ENCODE data around the gene NADSYN1.

The NADSYN1 gene

DNA sequence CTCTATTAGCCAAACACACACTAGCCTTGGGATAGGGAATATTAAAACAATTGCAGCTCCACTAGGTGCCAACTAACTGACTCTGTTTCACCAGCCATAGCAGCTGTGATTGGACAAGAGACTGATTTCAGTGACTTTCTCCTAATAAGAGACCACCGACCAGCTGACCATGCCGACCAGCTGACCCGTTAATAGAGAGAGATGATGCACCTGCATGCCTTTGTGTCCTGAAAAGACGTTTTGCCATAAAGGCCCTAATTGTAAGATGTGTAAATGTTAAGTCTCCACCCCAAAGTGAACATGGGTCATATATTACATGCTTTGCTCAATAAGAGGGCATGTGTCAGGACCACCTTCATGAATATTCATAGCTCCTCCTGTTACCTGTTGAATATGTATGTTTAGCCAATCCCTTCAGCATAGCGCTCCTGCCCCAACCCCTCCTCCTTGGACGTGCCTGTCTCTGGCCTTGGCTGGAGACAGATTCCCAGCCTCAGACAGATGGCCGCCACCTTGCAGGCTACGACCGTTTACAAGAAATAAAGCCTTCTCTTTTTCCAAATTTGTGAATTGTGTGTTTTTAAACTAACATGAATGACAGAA lies 1.3 kb upstream of the NADSYN1 start:
- DNase-seq = peak; percentile 62

GRCh38 chr11:71452199-71453036 lies 585 bp upstream of the NADSYN1 start:
- DNase-seq = no peak

- DNase-seq = no peak
Observed at GRCh38 chr11:71453918-71454304, 908 bp downstream of the NADSYN1 start.

DNA sequence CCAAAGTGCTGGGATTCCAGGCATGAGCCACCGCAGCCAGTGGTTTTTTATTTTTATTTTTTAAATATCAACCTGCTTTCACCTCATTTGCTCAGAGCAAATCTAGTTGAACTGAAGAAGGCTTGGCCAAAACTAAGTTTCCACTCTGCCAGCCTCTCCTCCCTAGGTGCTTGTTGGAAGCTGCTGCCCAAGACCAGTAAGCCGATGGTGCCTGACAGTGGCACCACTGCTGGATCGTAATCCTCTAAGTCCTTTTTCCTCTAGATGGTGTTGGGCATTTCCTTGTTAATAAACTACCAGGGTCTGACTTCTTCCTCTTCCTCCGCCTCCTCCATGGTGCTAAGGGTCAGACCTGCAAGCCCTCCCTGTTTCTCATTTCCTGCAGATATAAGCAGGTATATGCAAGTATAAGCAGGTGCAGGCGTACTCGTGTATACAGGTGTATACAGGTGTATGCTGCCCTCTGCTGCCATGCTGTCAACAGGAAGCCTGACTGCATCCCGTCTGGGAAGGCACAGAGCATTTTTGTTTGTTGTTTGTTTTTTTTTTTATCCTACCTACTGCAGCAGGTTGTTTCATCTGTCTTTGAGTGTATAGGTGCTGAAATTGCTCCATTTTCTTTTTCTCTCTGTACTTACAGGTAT lies 1.6 kb downstream of the NADSYN1 start:
- DNase-seq = no peak

DNA sequence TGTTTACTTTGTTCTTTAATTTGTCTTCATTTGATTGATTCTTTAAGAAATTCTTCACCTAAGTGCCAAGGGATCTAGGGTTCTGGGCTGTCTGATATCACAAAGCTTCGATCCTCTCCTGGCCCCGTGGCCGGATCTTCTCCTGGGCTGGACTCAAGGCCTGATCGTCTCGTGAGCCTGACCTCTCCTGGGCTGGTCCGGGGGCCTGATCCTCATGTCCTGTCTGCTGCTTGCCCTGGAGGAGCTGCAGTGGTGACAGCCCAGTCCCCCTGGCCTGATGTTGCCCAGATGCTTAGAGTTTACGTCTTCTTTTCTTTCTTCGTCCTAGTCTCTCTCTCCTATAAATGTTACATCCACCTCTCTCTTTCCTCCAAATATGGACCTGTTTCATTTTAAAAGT lies 3.3 kb downstream of the NADSYN1 start:
- no peak for DNase-seq

- no peak for DNase-seq
Observed at GRCh38 chr11:71456831-71457230, 3.8 kb downstream of the NADSYN1 start.

DNA sequence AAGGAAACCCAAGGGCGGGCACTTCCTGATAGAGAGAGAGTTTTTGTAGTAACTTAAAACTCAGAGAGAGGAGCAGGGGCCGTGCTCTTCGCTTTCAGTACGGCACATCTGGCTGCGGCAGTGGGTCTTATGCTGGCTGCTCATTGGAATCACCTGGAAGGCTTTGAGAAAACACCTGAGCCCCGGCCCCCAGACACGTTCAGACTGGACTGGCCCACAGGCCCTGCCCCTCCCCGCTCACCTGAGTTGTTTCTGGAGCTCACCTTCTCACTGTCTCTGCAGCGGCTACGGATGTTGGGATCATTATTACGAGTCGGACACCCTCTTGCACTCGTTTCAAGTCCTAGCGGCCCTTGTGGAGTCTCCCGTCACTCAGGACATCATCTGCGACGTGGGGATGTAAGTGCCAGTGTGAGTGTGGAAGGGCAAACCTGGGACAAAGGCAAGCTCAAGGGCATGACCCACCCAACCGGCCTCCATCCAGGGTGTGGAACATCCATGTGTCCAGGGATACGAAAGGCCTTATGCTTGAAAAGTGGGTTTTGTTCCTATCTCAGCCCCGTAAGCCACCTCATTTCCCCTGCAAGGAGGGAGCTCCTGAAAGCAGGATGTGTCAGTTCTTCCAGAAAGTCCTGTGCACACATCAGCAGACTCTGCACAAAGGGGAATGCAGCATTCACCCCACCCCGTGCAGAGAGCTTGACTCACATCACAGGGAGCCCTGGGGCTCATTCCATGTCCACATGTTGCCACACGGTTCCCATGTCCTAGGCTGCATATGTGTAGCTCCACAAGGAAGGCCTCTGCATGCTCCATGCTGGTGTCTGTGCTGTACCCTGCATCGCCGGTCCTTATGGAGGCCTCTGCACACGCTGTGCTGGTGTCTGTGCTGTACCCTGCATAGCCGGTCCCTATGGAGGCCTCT lies 5.4 kb downstream of the NADSYN1 start:
- peak; percentile 34 for DNase-seq

DNA sequence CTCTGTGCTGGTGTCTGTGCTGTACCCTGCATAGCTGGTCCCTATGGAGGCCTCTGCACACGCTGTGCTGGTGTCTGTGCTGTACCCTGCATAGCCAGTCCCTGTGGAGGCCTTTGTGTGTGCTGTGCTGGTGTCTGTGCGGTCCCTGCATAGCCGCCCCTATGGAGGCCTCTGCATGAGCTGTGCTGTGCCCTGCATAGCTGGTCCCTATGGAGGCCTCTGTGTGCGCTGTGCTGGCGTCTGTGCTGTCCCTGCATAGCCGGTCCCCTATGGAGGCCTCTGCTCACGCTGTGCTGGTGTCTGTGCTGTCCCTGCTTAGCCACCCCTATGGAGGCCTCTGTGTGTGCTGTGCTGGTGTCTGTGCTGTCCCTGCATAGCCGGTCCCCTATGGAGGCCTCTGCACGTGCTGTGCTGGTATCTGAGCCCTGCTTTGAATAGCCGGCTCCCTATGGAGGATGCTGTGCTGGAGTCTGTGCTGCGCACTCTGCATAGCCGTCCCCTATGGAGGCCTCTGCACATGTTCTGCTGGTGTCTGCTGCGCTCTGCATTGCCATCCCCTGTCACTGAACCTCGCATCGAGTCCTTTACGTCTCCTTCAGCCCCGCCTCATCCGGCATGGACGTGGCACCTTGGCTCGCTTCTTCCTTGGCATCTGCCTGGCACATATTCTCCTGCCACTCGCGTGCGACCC lies 6.2 kb downstream of the NADSYN1 start:
- peak; percentile 57 for DNase-seq

- DNase-seq = peak; percentile 47
Observed at GRCh38 chr11:71459767-71460320, 6.8 kb downstream of the NADSYN1 start.

DNA sequence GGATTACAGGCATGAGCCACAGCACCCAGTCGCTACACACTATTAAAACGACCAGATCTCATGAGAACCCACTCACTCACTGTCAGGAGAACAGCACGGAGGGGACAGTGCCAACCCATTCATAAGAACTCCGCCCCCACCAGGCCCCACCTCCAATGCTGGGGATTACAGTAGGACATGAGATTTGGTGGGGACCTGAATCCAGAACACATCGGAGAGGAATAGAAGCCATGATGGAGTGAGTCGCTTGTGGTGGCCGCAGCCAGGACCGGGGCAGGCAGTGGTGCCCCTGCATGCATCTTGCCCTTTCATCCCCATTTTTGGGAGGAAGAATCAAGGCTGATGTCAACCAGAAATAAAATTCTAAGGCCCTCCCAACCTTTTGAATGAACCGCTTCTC lies 8.7 kb downstream of the NADSYN1 start:
- DNase-seq = no peak

- no peak for DNase-seq
Observed at GRCh38 chr11:71462726-71463125, 9.7 kb downstream of the NADSYN1 start.

DNA sequence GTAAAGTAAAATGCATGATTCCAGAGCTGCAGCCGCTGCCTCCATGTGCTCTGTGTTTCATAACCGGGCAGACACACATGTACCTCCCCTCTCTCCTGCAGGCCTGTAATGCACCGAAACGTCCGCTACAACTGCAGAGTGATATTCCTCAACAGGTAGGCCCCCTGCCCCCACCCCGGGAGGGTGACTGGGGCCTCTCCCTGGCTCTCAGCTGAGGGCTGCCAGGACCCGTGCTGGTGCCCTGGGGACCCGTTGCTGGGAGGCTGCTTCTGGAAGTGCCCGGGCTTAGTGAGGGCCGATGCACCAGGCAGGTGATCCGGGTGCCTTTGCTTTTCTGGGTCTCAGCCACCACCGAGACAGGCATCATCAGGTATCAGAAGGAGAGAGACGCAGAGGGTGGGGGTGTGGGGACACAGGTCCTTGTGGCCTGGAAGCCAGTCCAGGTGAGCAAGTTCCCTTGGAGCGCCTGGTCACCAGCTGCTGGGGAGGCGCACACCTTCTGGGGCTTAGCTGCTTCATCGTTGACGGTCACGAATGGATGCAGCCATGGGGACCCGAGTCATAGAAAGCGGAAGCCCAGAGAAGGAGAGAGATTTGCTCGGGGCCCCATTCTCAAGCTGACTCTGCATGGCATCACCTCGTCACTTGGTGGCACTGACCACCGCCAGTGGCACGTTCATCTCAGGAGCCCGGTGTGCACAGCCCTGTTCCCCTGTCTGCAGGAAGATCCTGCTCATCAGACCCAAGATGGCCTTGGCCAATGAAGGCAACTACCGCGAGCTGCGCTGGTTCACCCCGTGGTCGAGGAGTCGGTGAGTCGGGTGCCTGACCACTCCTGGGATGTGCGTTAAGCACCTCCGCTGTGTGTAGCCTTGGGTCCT lies 10.6 kb downstream of the NADSYN1 start:
- no peak for DNase-seq

DNA sequence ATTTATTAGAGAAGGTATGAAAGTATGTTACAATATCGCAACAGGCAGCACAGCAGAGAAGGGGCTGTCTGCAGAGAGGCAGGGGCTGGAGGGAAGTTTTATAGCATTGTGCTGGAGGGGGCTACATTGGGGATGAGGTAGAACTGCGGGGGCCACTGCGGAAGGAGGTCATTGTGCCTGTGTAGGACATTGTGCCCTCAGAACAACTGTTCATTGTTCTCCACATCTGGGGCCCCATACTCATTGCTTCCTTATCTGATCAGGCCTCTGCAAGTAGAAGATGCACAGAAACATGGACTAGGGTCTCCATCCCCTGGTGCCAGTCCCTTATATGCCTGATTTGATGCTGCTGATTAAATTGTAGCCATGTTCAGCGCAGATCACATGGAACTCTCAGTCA lies 12.1 kb downstream of the NADSYN1 start:
- DNase-seq = no peak

- no peak for DNase-seq
Observed at GRCh38 chr11:71466358-71466757, 13.4 kb downstream of the NADSYN1 start.

GRCh38 chr11:71467164-71467563 lies 14.2 kb downstream of the NADSYN1 start:
- no peak for DNase-seq

DNA sequence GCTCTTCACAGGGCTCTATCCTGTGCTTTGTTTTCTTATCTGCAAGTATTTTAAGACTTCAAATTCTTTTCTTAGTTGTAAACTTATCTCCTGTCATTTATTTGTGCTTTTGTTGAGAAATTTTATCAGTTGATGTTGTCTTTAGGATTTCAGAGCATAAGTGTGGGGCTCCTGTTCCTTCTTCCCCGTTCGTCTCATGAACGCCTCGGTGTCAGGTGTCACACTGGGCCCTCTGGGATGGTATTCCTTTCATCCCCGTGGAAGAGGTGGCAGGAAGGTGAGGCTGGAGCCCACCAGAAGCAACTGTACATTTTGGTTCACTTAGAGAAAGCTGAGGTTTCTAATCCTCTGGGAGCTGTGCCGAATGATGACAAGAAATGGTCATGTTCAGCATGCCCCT lies 17.9 kb downstream of the NADSYN1 start:
- no peak for DNase-seq

DNA sequence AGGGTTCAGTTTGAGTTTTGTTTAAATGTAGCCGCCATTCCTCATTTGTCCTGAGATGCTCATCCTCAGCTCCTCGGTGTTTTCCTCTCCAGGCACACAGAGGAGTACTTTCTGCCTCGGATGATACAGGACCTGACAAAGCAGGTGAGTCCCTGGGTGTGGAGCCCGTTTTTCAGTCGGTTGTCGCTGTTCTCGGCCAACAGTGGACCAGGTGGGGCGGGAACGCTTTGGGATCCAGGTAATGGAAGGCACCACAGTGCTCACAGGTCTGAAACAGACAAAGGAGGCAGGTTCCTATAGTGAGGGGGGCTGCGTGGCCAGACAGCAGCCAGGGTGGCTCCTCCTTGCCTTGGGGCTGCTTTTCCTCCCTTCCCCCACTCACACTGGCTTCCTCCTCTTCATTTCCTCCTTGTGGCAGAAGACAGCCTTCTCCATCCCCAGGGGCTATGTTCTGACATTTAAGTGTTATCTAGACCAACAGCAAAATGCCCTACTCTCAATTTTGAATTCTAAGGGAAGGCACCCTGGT lies 19.4 kb downstream of the NADSYN1 start:
- no peak for DNase-seq

DNA sequence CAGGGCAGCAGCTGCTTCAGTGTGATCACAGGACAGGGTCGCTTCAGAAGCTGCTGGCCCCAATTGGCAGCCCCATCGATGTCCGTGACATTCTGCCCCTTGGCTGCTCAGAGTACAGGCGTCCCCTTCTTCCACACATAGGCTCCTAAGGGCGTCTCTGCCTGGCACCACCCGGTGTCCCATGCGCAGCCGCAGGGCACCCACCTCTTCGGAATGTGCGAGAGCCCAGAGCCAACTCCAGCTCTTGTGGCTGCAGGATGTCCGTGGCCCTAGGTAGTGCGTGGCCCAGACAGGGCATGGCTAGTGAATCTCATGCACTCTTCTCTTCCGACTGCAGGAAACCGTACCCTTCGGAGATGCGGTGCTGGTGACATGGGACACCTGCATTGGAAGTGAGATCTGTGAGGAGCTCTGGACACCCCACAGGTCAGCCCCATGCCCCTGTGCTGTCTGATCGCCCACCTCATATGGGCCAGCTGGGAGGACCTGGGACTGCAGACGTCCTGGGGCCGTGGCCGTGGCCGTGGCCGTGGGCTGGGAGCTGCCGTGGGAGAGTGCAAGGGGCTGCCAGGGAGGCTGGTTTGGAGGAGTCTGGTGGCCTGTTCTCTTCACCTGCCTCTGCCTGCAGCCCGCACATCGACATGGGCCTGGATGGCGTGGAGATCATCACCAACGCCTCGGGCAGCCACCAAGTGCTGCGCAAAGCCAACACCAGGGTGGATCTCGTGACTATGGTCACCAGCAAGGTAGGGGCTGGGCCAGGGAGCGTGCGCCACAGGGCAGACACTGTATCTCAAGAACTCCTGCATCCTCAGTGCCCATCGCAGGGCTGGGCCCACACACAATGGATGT lies 20.2 kb downstream of the NADSYN1 start:
- DNase-seq = no peak

DNA sequence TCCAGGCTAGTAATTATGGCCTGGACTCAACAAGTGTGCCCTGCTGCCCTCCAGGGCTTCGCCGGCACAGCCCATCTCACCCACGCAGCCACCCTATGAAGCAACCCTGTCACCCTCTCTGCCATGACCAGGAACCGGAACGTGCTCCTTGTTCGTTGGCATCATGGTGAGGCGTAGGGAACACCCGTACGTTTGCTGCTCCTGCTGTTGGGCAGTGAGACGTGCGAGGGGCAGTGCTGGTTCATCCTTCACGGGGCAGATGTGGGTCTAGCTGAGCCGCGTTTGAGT lies 20.7 kb downstream of the NADSYN1 start:
- no peak for DNase-seq

Data from eye (tissue), 1 donor.